ENCODE results near the gene DYNLT5.
"Not testable (repeated sequence)": the region's sequence is repeated elsewhere in the genome, so short reads cannot be mapped to it uniquely, and the experiment has no call there.

The DYNLT5 gene

GRCh38 chr1:66791621-66792610 lies 39.7 kb downstream of the DYNLT5 start:
- no peak for DNase-seq

- DNase-seq = not testable (repeated sequence)
These were observed 43.6 kb downstream of the DYNLT5 start for GRCh38 chr1:66795839-66796238.

- DNase-seq = no peak
These were observed 57.0 kb downstream of the DYNLT5 start for GRCh38 chr1:66809245-66809644.

- DNase-seq = no peak
These were observed 57.6 kb downstream of the DYNLT5 start for GRCh38 chr1:66809736-66810326.

GRCh38 chr1:66824771-66825170 lies 72.5 kb downstream of the DYNLT5 start:
- DNase-seq = no peak

All from fibroblast of upper back skin (primary cell).